ENCODE results near the gene SIRPB1. TPM values are rescaled to one million over a fixed set of nuclear protein-coding genes. Genes with fewer than 3 reads are reported as not detected.

Gene SIRPB1
- polyA plus RNA-seq, 2 of the 4 experiments (the other 2 are of a cell fraction): 0.10 to 0.56 TPM

DNA sequence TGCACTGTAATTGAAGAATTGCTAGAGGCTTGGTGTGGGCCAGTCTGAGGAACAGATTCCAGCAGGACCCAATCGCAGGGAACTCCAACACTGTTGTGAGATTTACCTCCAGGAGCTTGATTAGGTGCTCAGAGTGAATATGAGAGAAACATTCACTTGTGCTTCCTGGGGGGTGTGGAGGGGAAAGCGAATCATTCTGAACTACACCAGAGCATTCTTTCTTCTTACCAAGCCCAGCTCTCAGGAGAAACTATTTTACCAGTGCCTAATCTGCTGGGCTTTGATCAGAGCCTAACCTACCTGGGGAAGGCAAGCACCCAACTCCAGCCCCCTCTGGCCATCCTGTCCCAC, 7.4 kb upstream of the SIRPB1 start:
- 39% methylated on average over 2 of the region's 2 CpGs for WGBS (ENCODE audit: missing lambda C conversion rate)
- FAIRE-seq: no peak

DNA sequence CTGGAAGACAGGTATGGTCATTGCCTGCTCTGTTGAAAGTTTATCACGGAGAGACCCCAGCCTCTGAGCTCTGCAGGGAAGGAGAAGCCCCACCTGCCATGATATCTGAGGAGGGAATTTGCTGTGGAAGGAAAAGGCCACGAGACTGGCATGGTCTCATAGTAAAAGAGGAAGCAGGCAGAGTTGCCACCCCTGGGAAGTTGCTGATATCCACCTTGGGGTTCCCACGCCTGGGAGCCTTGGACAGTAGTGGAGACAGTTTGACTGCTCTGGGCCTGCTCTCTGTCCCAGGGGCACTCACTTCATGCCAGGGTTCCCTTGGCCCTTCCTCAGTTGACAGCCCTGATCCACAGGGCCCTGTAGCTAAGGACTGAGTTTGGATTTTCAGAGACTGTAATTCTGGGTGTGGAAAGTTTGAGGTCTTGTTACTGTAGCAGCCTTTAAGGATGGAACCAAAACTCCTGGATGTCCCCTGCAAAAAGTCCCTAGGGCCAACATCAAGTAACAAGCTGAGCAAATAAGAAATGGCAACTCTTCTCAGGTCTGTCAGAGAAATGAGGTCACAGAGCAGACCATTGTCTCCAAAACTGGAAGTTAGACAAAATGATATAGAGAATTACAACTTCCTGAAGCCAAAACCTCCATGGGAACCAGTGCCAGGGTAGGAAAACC, 6.9 kb upstream of the SIRPB1 start:
- ATAC-seq (no peak), FAIRE-seq (no peak)

More for the DNA sequence above, 7.4 kb upstream of the SIRPB1 start:
- ATAC-seq: no peak
- TF ChIP-seq RNF2 (IDR thresholded peaks at IDR 0.05; ENCODE audit: borderline replicate concordance, low read depth) (no peak), POLR2A (IDR thresholded peaks at IDR 0.05; ENCODE audit: low read length) (no peak)
- H3K4me3 ChIP-seq: no peak overlapping the region
- POLR2A ChIA-PET: no interaction called here
- no peak overlapping the region for H3K27ac ChIP-seq
- no peaks in the 10 kb centered on the region for H3K4me1 ChIP-seq
- CTCF ChIA-PET: interaction anchor here (1.3 kb wide), 1 partner anchor 150 kb away, joined by 3 read pairs; no protein-coding TSS in a partner anchor
- no peaks in the 10 kb centered on the region for H3K9me3 ChIP-seq
- no peak overlapping the region for H3K4me2 ChIP-seq
- DNase-seq (ENCODE audit: low read depth in 1 of 2, low spot score in 1 of 2): no peak

DNA sequence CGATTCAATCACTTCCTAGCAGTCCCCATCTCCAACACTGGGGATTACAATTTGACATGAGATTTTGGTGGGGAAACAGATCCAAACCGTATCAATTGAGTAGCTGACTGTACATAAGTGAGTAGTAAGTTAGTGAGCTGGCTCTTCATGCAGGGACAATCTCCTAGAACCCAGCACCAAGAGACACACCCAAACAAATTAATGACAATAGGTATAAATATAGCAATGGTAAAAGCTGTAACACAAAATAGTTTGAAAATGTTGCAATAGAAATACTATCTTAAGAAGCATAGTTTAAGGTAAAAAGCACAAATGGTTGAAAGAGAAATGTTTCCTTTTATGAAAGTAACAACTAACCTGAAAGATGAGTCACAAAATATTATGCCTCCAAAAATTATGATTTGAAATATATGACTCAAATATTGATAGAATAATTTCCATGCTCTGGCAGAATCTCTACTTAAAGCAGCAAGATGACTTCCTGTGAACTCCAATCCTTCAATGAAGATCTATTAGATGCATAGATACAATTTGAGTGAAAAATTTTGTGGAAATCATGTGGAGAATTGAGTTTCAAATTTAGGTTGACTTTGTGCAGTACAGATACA, 5.4 kb upstream of the SIRPB1 start:
- DNase-seq (ENCODE audit: low read depth in 1 of 2, low spot score in 1 of 2): no peak
- Histone ChIP-seq H3K9me3 (no peaks in the 10 kb centered on the region), H3K4me1 (no peaks in the 10 kb centered on the region), H3K27ac (no peak overlapping the region), H3K4me2 (no peak overlapping the region), H3K4me3 (no peak overlapping the region)
- no peak for TF ChIP-seq FOXS1 (CRISPR knock-in tag; IDR thresholded peaks at IDR 0.05)
- no peak for TF ChIP-seq NPAS2 (CRISPR knock-in tag; IDR thresholded peaks at IDR 0.05; ENCODE audit: borderline replicate concordance)
- TF ChIP-seq SMC3 (IDR thresholded peaks at IDR 0.05): no peak
- no peak for TF ChIP-seq FOSL2 (IDR thresholded peaks at IDR 0.05)
- TF ChIP-seq FOSL2 (CRISPR knock-in tag; IDR thresholded peaks at IDR 0.05): 0 out of 2 replicates have a peak, but pooled peaks have one; percentile 37
- no peak for TF ChIP-seq RFX5 (IDR thresholded peaks at IDR 0.05)
- no peak for TF ChIP-seq BHLHE40 (IDR thresholded peaks at IDR 0.05; ENCODE audit: low read depth, low read length)
- TF ChIP-seq EP300 (IDR thresholded peaks at IDR 0.05): no peak
- TF ChIP-seq CHD2 (IDR thresholded peaks at IDR 0.05; ENCODE audit: low read length, partially characterized antibody): no peak
- 15% methylated on average over 2 of the region's 2 CpGs for WGBS (ENCODE audit: missing lambda C conversion rate)
- ChIA-PET CTCF (no interaction called here), POLR2A (no interaction called here)
- no peak for FAIRE-seq
- no peak for ATAC-seq

More for the DNA sequence above, 6.9 kb upstream of the SIRPB1 start:
- TF ChIP-seq EP300 (IDR thresholded peaks at IDR 0.05) (no peak), TFCP2L1 (CRISPR knock-in tag; IDR thresholded peaks at IDR 0.05) (no peak)
- Histone ChIP-seq H3K4me3 (no peak overlapping the region), H3K4me1 (no peaks in the 10 kb centered on the region), H3K4me2 (no peak overlapping the region), H3K27ac (no peak overlapping the region), H3K9me3 (no peaks in the 10 kb centered on the region)
- no peak for DNase-seq (ENCODE audit: low read depth in 1 of 2, low spot score in 1 of 2)
- ChIA-PET POLR2A (no interaction called here), CTCF (interaction anchor here (1.3 kb wide), 1 partner anchor 150 kb away, joined by 3 read pairs; no protein-coding TSS in a partner anchor)
- WGBS (ENCODE audit: missing lambda C conversion rate): 18% methylated on average over 3 of the region's 3 CpGs

DNA sequence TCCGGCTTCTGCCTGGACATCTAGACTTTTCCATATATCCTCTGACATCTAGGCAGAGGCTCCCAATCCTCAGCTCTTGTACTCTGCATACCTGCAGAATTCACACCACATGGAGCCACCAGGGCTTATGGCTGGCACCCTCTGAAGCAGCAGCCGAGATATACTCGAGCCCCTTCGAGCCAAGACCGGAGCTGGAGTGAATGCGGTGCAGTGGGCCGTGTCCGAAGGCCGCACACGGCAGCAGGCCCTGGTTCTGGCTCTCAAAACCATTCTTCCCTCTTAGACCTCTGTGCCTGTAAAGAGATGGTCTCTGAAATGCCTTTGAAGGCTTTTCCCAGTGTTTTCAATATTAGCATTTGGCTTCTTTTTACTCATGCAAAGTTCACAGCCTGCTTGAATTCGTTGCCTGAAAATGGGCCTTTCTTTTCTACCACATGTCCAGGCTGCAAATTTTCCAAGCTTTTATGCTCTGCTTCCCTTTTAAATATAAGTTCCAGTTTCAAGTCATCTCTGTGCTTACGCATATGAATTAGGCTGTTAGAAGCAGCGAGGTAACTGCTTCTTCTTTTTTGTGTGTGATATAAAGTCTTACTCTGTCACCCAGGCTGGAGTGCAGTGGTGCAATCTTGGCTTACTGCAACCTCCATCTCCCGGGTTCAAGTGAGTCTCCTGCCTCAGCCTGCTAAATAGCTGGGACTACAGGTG, 3.8 kb upstream of the SIRPB1 start:
- no peak overlapping the region for H3K4me3 ChIP-seq
- H3K9me3 ChIP-seq: no peaks in the 10 kb centered on the region
- POLR2A ChIA-PET: no interaction called here
- FAIRE-seq (no peak), DNase-seq (ENCODE audit: low read depth in 1 of 2, low spot score in 1 of 2) (no peak), ATAC-seq (no peak)
- CTCF ChIA-PET: interaction anchor here (0.6 to 1.7 kb wide), 2 partner anchors 119 to 266 kb away, joined by 3 read pairs; no protein-coding TSS in a partner anchor
- H3K4me2 ChIP-seq: no peak overlapping the region
- no peak overlapping the region for H3K27ac ChIP-seq
- no peaks in the 10 kb centered on the region for H3K4me1 ChIP-seq
- no peak for TF ChIP-seq USF2 (IDR thresholded peaks at IDR 0.05)
- TF ChIP-seq POLR2AphosphoS2 (conservative IDR thresholded peaks at IDR 0.05; ENCODE audit: low read length): no peak
- no peak for TF ChIP-seq HES2 (IDR thresholded peaks at IDR 0.05)
- TF ChIP-seq TP53 (CRISPR knock-in tag; IDR thresholded peaks at IDR 0.05): no peak
- no peak for TF ChIP-seq HEYL (CRISPR knock-in tag; IDR thresholded peaks at IDR 0.05)
- TF ChIP-seq FOSB (CRISPR knock-in tag; IDR thresholded peaks at IDR 0.05): no peak
- TF ChIP-seq, protein P1, sequence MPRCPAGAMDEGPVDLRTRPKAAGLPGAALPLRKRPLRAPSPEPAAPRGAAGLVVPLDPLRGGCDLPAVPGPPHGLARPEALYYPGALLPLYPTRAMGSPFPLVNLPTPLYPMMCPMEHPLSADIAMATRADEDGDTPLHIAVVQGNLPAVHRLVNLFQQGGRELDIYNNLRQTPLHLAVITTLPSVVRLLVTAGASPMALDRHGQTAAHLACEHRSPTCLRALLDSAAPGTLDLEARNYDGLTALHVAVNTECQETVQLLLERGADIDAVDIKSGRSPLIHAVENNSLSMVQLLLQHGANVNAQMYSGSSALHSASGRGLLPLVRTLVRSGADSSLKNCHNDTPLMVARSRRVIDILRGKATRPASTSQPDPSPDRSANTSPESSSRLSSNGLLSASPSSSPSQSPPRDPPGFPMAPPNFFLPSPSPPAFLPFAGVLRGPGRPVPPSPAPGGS (IDR thresholded peaks at IDR 0.05): no peak
- WGBS (ENCODE audit: missing lambda C conversion rate): 61% methylated on average over 14 of the region's 14 CpGs

All from A549 (cell line).